ENCODE measurements around the gene CIB4.

GRCh38 chr2:26578581-26578980 lies 62.6 kb downstream of the CIB4 start:
- TF ChIP-seq KLF6 (CRISPR knock-in tag; IDR thresholded peaks at IDR 0.05), result no peak
- no peak for TF ChIP-seq MZF1 (CRISPR knock-in tag; IDR thresholded peaks at IDR 0.05; ENCODE audit: borderline replicate concordance)
- TF ChIP-seq PHF21A (CRISPR knock-in tag; IDR thresholded peaks at IDR 0.05), result no peak
- no peak for TF ChIP-seq MTA1 (CRISPR knock-in tag; IDR thresholded peaks at IDR 0.05; ENCODE audit: borderline replicate concordance)
- no peak for TF ChIP-seq NFKBIZ (CRISPR knock-in tag; IDR thresholded peaks at IDR 0.05)
- no peak for TF ChIP-seq SRSF9 (IDR thresholded peaks at IDR 0.05; ENCODE audit: borderline replicate concordance, insufficient read depth, low read depth, low read length, poor library complexity, severe bottlenecking)
- no peak for TF ChIP-seq PCBP2 (optimal IDR thresholded peaks at IDR 0.05; ENCODE audit: low read depth, low read length, poor library complexity, severe bottlenecking)

Data from HepG2 (cell line).